GM12892 (cell line): ENCODE data around the gene KLHL17.
"Not testable (repeated sequence)": the region's sequence is repeated elsewhere in the genome, so short reads cannot be mapped to it uniquely, and the experiment has no call there.

Experiments used
- DNase-seq: peaks from one replicate; pipeline ENCODE4 v3.0.0; 2011; ENCODE audit not compliant: insufficient read length
- FAIRE-seq: peaks from 2 replicates; lab custom pipeline; 2011; peaks lifted over from hg19 to GRCh38; lab: Jason Lieb, UNC
- POLR2A ChIP-seq: IDR thresholded peaks from 2 replicates; pipeline ENCODE4 v1.6.1; 2011; ENCODE audit warnings: low read depth, low read length, control low read depth
- POLR2AphosphoS5 ChIP-seq: IDR thresholded peaks from 2 replicates; pipeline ENCODE4 v1.6.1; 2011; ENCODE audit warnings: low read depth, low read length, control low read depth
- TAF1 ChIP-seq: IDR thresholded peaks from 2 replicates; pipeline ENCODE4 v1.6.1; 2011; ENCODE audit warnings: low read depth, mild to moderate bottlenecking, control low read depth, low read length, borderline replicate concordance

Gene KLHL17

GRCh38 chr1:940107-941014, 20.0 kb upstream of the KLHL17 start:
- TF ChIP-seq POLR2A (no peak), TAF1 (no peak), POLR2AphosphoS5 (no peak)
- DNase-seq (no peak), FAIRE-seq (no peak)

- DNase-seq (no peak), FAIRE-seq (no peak)
- no peak for TF ChIP-seq TAF1
- TF ChIP-seq POLR2A, result no peak
- TF ChIP-seq POLR2AphosphoS5, result no peak
Observed at GRCh38 chr1:941015-941587, 19.3 kb upstream of the KLHL17 start.

- peak; percentile 70 for DNase-seq
- TF ChIP-seq POLR2AphosphoS5, result no peak
- no peak for TF ChIP-seq TAF1
- TF ChIP-seq POLR2A, result no peak
- no peak for FAIRE-seq
Observed at GRCh38 chr1:941588-942383, 18.6 kb upstream of the KLHL17 start.

GRCh38 chr1:942411-942821, 18.0 kb upstream of the KLHL17 start:
- TF ChIP-seq TAF1, result no peak
- no peak for TF ChIP-seq POLR2AphosphoS5
- no peak for TF ChIP-seq POLR2A
- FAIRE-seq (no peak), DNase-seq (no peak)

GRCh38 chr1:942864-943533, 17.4 kb upstream of the KLHL17 start:
- FAIRE-seq (no peak), DNase-seq (no peak)
- TF ChIP-seq POLR2A (peak; percentile 27; the same call in 1 of the 2 replicates), TAF1 (no peak), POLR2AphosphoS5 (peak; percentile 39)

- DNase-seq (no peak), FAIRE-seq (no peak)
- TF ChIP-seq POLR2A (no peak), POLR2AphosphoS5 (no peak), TAF1 (no peak)
Observed at GRCh38 chr1:943545-944340, 16.6 kb upstream of the KLHL17 start.

GRCh38 chr1:944341-945325, 15.8 kb upstream of the KLHL17 start:
- FAIRE-seq (no peak), DNase-seq (no peak)
- no peak for TF ChIP-seq POLR2AphosphoS5
- TF ChIP-seq POLR2A, result no peak
- no peak for TF ChIP-seq TAF1

- TF ChIP-seq POLR2A (no peak), POLR2AphosphoS5 (no peak), TAF1 (no peak)
- FAIRE-seq (no peak), DNase-seq (no peak)
Observed at GRCh38 chr1:945688-946556, 14.5 kb upstream of the KLHL17 start.

- not testable (repeated sequence) for FAIRE-seq, DNase-seq
Observed at GRCh38 chr1:946811-947210, 13.6 kb upstream of the KLHL17 start.
